ENCODE results near the gene MAPK1.

Gene MAPK1

DNA sequence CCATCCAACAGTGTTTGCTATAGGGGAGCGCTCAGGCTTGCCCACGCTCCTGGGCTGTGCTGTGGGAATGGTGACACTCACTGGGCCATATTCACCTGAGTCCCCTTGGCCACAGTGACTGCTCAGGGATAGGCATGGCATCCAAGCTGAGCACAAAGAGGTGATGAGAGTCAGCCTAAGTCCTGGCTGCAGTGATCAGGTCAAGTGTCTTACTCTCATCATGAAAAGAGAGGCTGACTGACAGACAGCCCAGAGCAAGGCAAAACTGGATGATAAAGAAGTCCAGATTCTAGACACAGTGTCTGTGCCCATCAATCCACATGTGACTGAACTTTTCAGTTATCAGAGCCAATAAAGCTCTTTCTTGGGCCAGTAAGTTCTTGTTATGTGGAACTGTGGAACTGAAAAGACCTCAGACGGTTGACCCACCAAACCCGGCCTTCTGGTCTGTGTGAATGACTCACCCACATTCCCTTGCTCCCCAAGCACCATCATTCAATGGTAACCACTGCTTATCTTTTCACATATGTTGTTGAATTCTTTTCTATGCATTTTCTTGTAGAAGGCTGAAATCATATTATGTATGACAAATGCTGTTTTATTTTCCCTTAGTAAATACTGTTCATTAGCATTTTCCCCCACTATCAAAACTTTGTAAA is 88.6 kb downstream of the MAPK1 start:
- Histone ChIP-seq H3K27ac (ENCODE audit: low read depth, low read length) (no peak overlapping the region), H3K4me3 (ENCODE audit: low read length) (no peak overlapping the region), H3K27me3 (ENCODE audit: control insufficient read depth, low read length) (no peaks in the 10 kb centered on the region), H3K79me2 (ENCODE audit: control insufficient read depth, low read length) (no peaks in the 10 kb centered on the region), H4K20me1 (ENCODE audit: control insufficient read depth, insufficient read depth, low read depth, low read length) (no peaks in the 10 kb centered on the region), H3K9me3 (ENCODE audit: control insufficient read depth, insufficient read depth, low read length) (no peaks in the 10 kb centered on the region), H3K36me3 (ENCODE audit: control insufficient read depth, low read length) (peaks cover 14% of the 10 kb centered on the region; the same call in 1 of the 2 replicates), H3K9me2 (replicated peaks; ENCODE audit: control insufficient read depth, low read length) (no peaks in the 10 kb centered on the region), H3F3A (ENCODE audit: control insufficient read depth, insufficient read depth) (peaks cover 10% of the 10 kb centered on the region), H3K4me1 (ENCODE audit: control insufficient read depth, low read length) (peaks cover 30% of the 10 kb centered on the region), H3K4me2 (ENCODE audit: low read length) (no peak overlapping the region)
- TF ChIP-seq, protein P1, sequence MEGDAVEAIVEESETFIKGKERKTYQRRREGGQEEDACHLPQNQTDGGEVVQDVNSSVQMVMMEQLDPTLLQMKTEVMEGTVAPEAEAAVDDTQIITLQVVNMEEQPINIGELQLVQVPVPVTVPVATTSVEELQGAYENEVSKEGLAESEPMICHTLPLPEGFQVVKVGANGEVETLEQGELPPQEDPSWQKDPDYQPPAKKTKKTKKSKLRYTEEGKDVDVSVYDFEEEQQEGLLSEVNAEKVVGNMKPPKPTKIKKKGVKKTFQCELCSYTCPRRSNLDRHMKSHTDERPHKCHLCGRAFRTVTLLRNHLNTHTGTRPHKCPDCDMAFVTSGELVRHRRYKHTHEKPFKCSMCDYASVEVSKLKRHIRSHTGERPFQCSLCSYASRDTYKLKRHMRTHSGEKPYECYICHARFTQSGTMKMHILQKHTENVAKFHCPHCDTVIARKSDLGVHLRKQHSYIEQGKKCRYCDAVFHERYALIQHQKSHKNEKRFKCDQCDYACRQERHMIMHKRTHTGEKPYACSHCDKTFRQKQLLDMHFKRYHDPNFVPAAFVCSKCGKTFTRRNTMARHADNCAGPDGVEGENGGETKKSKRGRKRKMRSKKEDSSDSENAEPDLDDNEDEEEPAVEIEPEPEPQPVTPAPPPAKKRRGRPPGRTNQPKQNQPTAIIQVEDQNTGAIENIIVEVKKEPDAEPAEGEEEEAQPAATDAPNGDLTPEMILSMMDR (IDR thresholded peaks at IDR 0.05; ENCODE audit: low read depth, low read length, poor library complexity, severe bottlenecking) = no peak
- no peak for TF ChIP-seq EZH2phosphoT487 (IDR thresholded peaks at IDR 0.05; ENCODE audit: borderline replicate concordance, low read length)

DNA sequence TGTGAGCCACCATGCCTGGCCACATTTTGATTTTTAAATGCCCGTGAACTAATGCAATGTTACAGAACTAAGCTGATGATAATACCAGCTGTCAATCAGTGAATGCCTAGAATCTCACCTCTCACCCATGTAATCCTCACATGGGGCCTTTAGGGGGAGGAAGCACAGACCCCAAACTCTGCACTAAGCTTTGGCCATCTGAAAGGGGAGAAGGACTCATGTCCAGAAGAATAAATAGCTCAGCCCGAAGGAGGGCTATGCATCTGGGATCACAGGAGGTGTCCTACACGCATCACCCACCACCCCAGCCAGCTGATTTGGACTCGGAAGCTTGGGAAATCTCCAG is 95.8 kb downstream of the MAPK1 start:
- peaks cover 51% of the 10 kb centered on the region for H3K36me3 ChIP-seq (ENCODE audit: control insufficient read depth, low read length)

DNA sequence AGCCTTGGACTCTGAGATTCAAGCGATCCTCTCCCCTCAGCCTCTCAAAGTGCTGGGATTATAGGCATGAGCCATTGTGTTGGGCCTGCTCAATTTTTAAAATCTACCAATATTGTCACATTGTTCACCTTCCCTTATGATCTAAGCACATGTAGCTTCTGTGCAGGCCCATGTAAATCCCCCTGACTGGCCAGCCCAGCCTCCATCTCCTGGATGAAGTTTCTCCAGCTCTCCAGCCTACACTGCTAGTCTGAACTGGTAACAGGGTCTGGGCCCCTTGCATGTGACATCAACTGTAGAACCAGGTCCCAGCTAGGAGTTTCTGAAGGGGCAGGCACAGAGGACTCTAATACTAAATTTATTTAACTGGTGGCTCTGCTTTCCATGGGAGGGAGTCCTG is 99.0 kb downstream of the MAPK1 start:
- H3F3A ChIP-seq (ENCODE audit: control insufficient read depth, insufficient read depth) = no peaks in the 10 kb centered on the region
- TF ChIP-seq, protein P1 (IDR thresholded peaks at IDR 0.05; ENCODE audit: low read depth, low read length, poor library complexity, severe bottlenecking) = no peak
- no peak for TF ChIP-seq EZH2phosphoT487 (IDR thresholded peaks at IDR 0.05; ENCODE audit: borderline replicate concordance, low read length)
- H3K79me2 ChIP-seq (ENCODE audit: control insufficient read depth, low read length) = no peaks in the 10 kb centered on the region
- H3K4me1 ChIP-seq (ENCODE audit: control insufficient read depth, low read length) = no peaks in the 10 kb centered on the region
- no peaks in the 10 kb centered on the region for H4K20me1 ChIP-seq (ENCODE audit: control insufficient read depth, insufficient read depth, low read depth, low read length)
- no peak overlapping the region for H3K27ac ChIP-seq (ENCODE audit: low read depth, low read length)
- no peaks in the 10 kb centered on the region for H3K9me3 ChIP-seq (ENCODE audit: control insufficient read depth, insufficient read depth, low read length)
- H3K27me3 ChIP-seq (ENCODE audit: control insufficient read depth, low read length) = no peaks in the 10 kb centered on the region
- no peak overlapping the region for H3K4me2 ChIP-seq (ENCODE audit: low read length)
- peaks cover 79% of the 10 kb centered on the region for H3K36me3 ChIP-seq (ENCODE audit: control insufficient read depth, low read length)
- H3K9me2 ChIP-seq (replicated peaks; ENCODE audit: control insufficient read depth, low read length) = no peaks in the 10 kb centered on the region
- no peak overlapping the region for H3K4me3 ChIP-seq (ENCODE audit: low read length)

More for the DNA sequence above, 95.8 kb downstream of the MAPK1 start:
- Histone ChIP-seq H3K9me2 (replicated peaks; ENCODE audit: control insufficient read depth, low read length) (no peaks in the 10 kb centered on the region), H3K27ac (ENCODE audit: low read depth, low read length) (no peak overlapping the region), H3K4me3 (ENCODE audit: low read length) (no peak overlapping the region), H3K4me2 (ENCODE audit: low read length) (no peak overlapping the region), H3F3A (ENCODE audit: control insufficient read depth, insufficient read depth) (no peaks in the 10 kb centered on the region), H3K4me1 (ENCODE audit: control insufficient read depth, low read length) (no peaks in the 10 kb centered on the region), H3K27me3 (ENCODE audit: control insufficient read depth, low read length) (no peaks in the 10 kb centered on the region), H3K79me2 (ENCODE audit: control insufficient read depth, low read length) (no peaks in the 10 kb centered on the region), H3K9me3 (ENCODE audit: control insufficient read depth, insufficient read depth, low read length) (no peaks in the 10 kb centered on the region), H4K20me1 (ENCODE audit: control insufficient read depth, insufficient read depth, low read depth, low read length) (no peaks in the 10 kb centered on the region)
- TF ChIP-seq EZH2phosphoT487 (IDR thresholded peaks at IDR 0.05; ENCODE audit: borderline replicate concordance, low read length) = no peak
- TF ChIP-seq, protein P1 (IDR thresholded peaks at IDR 0.05; ENCODE audit: low read depth, low read length, poor library complexity, severe bottlenecking) = no peak

Measured in DOHH2 (cell line).